GM12891 (cell line): ENCODE results near the gene RIPPLY3. TPM values are rescaled to one million over a fixed set of nuclear protein-coding genes. Genes with fewer than 3 reads are reported as not detected.
A peak's percentile ranks its signal among the peaks of the same experiment; 100 is the strongest.

Source experiments
- DNase-seq: peaks from one replicate; pipeline ENCODE4 v3.0.0; 2011; ENCODE audit warnings: low spot score; ENCODE audit not compliant: insufficient read length
- FAIRE-seq: peaks from 2 replicates; lab custom pipeline; 2011; peaks lifted over from hg19 to GRCh38; lab: Jason Lieb, UNC
- PAX5 ChIP-seq: IDR thresholded peaks from 2 replicates; pipeline ENCODE4 v1.6.1; 2011; ENCODE audit warnings: low read length, moderate library complexity, mild to moderate bottlenecking; ENCODE audit not compliant: insufficient read depth, severe bottlenecking
- POLR2A ChIP-seq: IDR thresholded peaks from 2 replicates; pipeline ENCODE4 v1.6.1; 2011; ENCODE audit warnings: low read depth, low read length, control low read depth
- POLR2AphosphoS5 ChIP-seq: IDR thresholded peaks from 2 replicates; pipeline ENCODE4 v1.6.1; 2011; ENCODE audit warnings: low read depth, low read length, control low read depth
- POU2F2 ChIP-seq: IDR thresholded peaks from 2 replicates; pipeline ENCODE4 v1.6.1; 2011; ENCODE audit warnings: low read depth, mild to moderate bottlenecking, control low read depth, low read length, moderate library complexity
- SPI1 ChIP-seq: IDR thresholded peaks from 2 replicates; pipeline ENCODE4 v1.6.1; 2011; ENCODE audit warnings: low read depth, low read length, control low read depth
- TAF1 ChIP-seq: IDR thresholded peaks from 2 replicates; pipeline ENCODE4 v1.6.1; 2011; ENCODE audit warnings: low read depth, low read length, control low read depth
- polyA plus RNA-seq: library from polyadenylated mRNA; unstranded; fragments of >200 nt; gene quantifications from one replicate; pipeline ENCODE4 v1.2.1, GENCODE V29; 2012; ENCODE audit warnings: low read depth, missing spikeins, inconsistent platforms; ENCODE audit not compliant: missing spikeins

RIPPLY3 gene
- polyA plus RNA-seq: not detected

GRCh38 chr21:37006486-37007291 lies at the start of gene RIPPLY3:
RIPPLY3 (plus strand) TSS chr21:37006702; CDS start chr21:37006773, 71 bp downstream.
- no peak for TF ChIP-seq PAX5
- TF ChIP-seq POLR2A: no peak
- no peak for TF ChIP-seq SPI1
- no peak for TF ChIP-seq POU2F2
- TF ChIP-seq POLR2AphosphoS5: no peak
- no peak for TF ChIP-seq TAF1

GRCh38 chr21:36959020-36959835 lies 47.3 kb upstream of the RIPPLY3 start:
- FAIRE-seq (no peak), DNase-seq (no peak)
- TF ChIP-seq SPI1: no peak
- no peak for TF ChIP-seq PAX5
- no peak for TF ChIP-seq TAF1
- TF ChIP-seq POLR2AphosphoS5: no peak
- TF ChIP-seq POLR2A: no peak
- no peak for TF ChIP-seq POU2F2

More at GRCh38 chr21:37006486-37007291, at the start of gene RIPPLY3:
- DNase-seq: peak; percentile 42
- FAIRE-seq: no peak

GRCh38 chr21:36960676-36961284 lies 45.7 kb upstream of the RIPPLY3 start:
- TF ChIP-seq POU2F2 (no peak), POLR2AphosphoS5 (no peak), SPI1 (no peak), POLR2A (no peak), PAX5 (no peak), TAF1 (no peak)

GRCh38 chr21:36962098-36962780 lies 44.3 kb upstream of the RIPPLY3 start:
- no peak for DNase-seq
- no peak for TF ChIP-seq TAF1
- no peak for TF ChIP-seq POLR2A
- TF ChIP-seq POU2F2: no peak
- no peak for TF ChIP-seq SPI1
- no peak for TF ChIP-seq PAX5
- TF ChIP-seq POLR2AphosphoS5: no peak
- no peak for FAIRE-seq

More at GRCh38 chr21:36960676-36961284, 45.7 kb upstream of the RIPPLY3 start:
- FAIRE-seq (no peak), DNase-seq (no peak)

GRCh38 chr21:36964398-36964797 lies 42.1 kb upstream of the RIPPLY3 start:
- TF ChIP-seq SPI1: no peak
- TF ChIP-seq PAX5: no peak
- no peak for TF ChIP-seq POLR2A
- no peak for TF ChIP-seq POU2F2
- TF ChIP-seq TAF1: no peak
- no peak for TF ChIP-seq POLR2AphosphoS5
- DNase-seq (no peak), FAIRE-seq (no peak)

GRCh38 chr21:36964827-36965719 lies 41.4 kb upstream of the RIPPLY3 start:
- peak; percentile 81 for FAIRE-seq
- DNase-seq: no peak
- no peak for TF ChIP-seq POU2F2
- no peak for TF ChIP-seq PAX5
- no peak for TF ChIP-seq POLR2AphosphoS5
- TF ChIP-seq POLR2A: no peak
- TF ChIP-seq SPI1: no peak
- no peak for TF ChIP-seq TAF1

GRCh38 chr21:36965720-36966065 lies 40.8 kb upstream of the RIPPLY3 start:
- DNase-seq (no peak), FAIRE-seq (no peak)
- no peak for TF ChIP-seq SPI1
- no peak for TF ChIP-seq POU2F2
- no peak for TF ChIP-seq PAX5
- no peak for TF ChIP-seq TAF1
- no peak for TF ChIP-seq POLR2AphosphoS5
- no peak for TF ChIP-seq POLR2A

GRCh38 chr21:36966066-36966820 lies 40.3 kb upstream of the RIPPLY3 start, which contains the start of gene HLCS:
HLCS (minus strand) TSS chr21:36966669; CDS start chr21:36966638, 31 bp downstream.
- TF ChIP-seq POLR2AphosphoS5 (0 out of 2 replicates have a peak, but pooled peaks have one; percentile 35), POU2F2 (no peak), TAF1 (no peak), SPI1 (no peak)
- DNase-seq: peak; percentile 76
- peak; percentile 93 for FAIRE-seq
